C4-2B (cell line): ENCODE data around the gene GNAZ.

Experiments
- CTCF ChIP-seq: fragments of 450-650 bp; conservative IDR thresholded peaks from 2 replicates; pipeline ENCODE4 v1.5.1; 2017; ENCODE audit warnings: mild to moderate bottlenecking
- ZFX ChIP-seq: fragments of 450-650 bp; IDR thresholded peaks from 2 replicates; pipeline ENCODE4 v1.6.1; 2017

GRCh38 chr22:23038902-23039301 lies 31.4 kb upstream of the GNAZ start:
- TF ChIP-seq CTCF: no peak
- TF ChIP-seq ZFX: no peak
